ENCODE data around the gene LARGE2. TPM values are rescaled to one million over a fixed set of nuclear protein-coding genes. Genes with fewer than 3 reads are reported as not detected.
A peak's percentile ranks its signal among the peaks of the same experiment; 100 is the strongest.

Gene LARGE2
- total RNA-seq = 10 to 100 TPM; 12.2 to 14.5 TPM

DNA sequence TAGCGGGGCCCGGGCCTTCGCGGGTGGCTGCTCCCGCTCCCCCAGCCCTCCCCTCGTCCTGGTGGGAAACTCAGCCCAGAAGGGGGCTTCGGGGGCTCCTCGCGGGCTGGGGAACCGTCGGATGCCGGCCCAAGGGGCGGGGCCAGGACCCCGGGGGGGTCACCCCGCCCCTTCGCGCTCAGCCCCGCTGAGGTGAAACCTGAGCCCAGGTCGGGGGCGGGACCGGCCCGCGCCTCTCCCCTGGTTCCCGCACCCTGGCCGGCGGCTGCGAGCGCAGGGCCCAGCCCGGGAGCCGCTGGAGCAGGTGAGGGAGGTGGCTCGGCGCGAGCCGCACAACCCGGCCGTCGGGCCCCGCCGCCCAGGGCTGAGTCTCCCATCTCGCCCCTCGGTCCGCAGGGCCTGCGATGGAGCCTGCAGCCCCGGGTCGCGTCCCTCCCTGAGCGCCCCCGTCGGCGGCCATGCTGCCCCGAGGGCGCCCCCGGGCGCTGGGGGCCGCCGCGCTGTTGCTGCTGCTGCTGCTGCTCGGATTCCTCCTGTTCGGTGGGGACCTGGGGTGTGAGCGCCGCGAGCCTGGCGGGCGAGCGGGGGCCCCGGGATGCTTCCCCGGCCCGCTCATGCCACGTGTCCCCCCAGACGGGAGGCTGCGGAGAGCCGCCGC lies at the start of gene LARGE2:
Gene LARGE2, plus strand, starts transcription at position 232 of the 658 bp plus-strand sequence. Its CDS starts 227 bp downstream, at position 459.
- intact Hi-C loops (cut with DNase I) = no loop called here
- TF ChIP-seq POLR2A (IDR thresholded peaks at IDR 0.05) = peak in 1 of 3 donors; percentile 57
- TF ChIP-seq, protein P1, sequence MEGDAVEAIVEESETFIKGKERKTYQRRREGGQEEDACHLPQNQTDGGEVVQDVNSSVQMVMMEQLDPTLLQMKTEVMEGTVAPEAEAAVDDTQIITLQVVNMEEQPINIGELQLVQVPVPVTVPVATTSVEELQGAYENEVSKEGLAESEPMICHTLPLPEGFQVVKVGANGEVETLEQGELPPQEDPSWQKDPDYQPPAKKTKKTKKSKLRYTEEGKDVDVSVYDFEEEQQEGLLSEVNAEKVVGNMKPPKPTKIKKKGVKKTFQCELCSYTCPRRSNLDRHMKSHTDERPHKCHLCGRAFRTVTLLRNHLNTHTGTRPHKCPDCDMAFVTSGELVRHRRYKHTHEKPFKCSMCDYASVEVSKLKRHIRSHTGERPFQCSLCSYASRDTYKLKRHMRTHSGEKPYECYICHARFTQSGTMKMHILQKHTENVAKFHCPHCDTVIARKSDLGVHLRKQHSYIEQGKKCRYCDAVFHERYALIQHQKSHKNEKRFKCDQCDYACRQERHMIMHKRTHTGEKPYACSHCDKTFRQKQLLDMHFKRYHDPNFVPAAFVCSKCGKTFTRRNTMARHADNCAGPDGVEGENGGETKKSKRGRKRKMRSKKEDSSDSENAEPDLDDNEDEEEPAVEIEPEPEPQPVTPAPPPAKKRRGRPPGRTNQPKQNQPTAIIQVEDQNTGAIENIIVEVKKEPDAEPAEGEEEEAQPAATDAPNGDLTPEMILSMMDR (IDR thresholded peaks at IDR 0.05) = no peak
- no peaks in the 10 kb centered on the region for H3K27me3 ChIP-seq
- ATAC-seq (peak; percentile 65), DNase-seq (peak; percentile 85 to 88 (median 86))
- H3K27ac ChIP-seq = peak within 1 kb of the TSS; percentile 90 to 97 (median 96)
- 0% methylated on average over 57 of the region's 73 CpGs; no CpG with 5 or more reads in 1 of the 2 donors for WGBS, 2 donors
- peaks cover 42% of the 10 kb centered on the region for H3K4me1 ChIP-seq
- H3K9me3 ChIP-seq = no peaks in the 10 kb centered on the region
- H3K36me3 ChIP-seq (replicated peaks in 1 of 2; ENCODE audit: insufficient read depth in 1 of 2, low read depth in 2 of 2) = no peaks in the 10 kb centered on the region
- H3K4me3 ChIP-seq = peak within 1 kb of the TSS; percentile 9 to 57

DNA sequence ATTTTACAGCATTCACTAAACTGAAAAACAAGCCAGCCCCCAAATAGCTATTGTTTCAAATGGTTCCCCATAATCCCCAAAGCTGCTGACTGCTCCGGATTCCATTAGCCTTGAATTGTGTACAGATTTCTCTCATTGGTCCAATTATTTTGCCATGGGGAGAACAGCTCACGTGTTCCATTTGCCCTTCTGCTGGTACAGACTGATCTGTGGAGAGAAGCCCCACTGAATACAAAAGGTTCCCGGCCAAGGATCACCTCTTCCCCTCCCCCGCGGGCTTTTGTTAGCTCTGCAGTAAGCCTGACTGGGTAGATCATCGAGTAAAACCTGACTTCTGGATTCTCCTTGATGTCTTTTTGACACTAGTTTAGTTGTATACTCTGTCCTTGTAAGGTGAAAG lies 46.1 kb upstream of the LARGE2 start:
- H3K9me3 ChIP-seq = no peaks in the 10 kb centered on the region
- no peak overlapping the region for H3K4me3 ChIP-seq
- H3K27me3 ChIP-seq = no peaks in the 10 kb centered on the region
- no peak for TF ChIP-seq POLR2A (IDR thresholded peaks at IDR 0.05)
- TF ChIP-seq, protein P1 (IDR thresholded peaks at IDR 0.05) = no peak
- no peaks in the 10 kb centered on the region for H3K4me1 ChIP-seq
- no peak for ATAC-seq
- H3K27ac ChIP-seq = no peak overlapping the region
- DNase-seq = no peak
- H3K36me3 ChIP-seq (replicated peaks in 1 of 2; ENCODE audit: insufficient read depth in 1 of 2, low read depth in 2 of 2) = peaks cover 6 to 20% of the 10 kb centered on the region in 2 donors
- WGBS, 2 donors = 59 to 69% methylated on average over 6 of the region's 6 CpGs
- intact Hi-C loops (cut with DNase I) = loop anchor here (10.0 kb wide), 1 partner anchor 128 kb away; no protein-coding TSS in a partner anchor

- intact Hi-C loops (cut with DNase I) = loop anchor here (10.0 kb wide), 1 partner anchor 128 kb away; no protein-coding TSS in a partner anchor
- no peak for TF ChIP-seq POLR2A (IDR thresholded peaks at IDR 0.05)
- TF ChIP-seq, protein P1 (IDR thresholded peaks at IDR 0.05) = no peak
- Histone ChIP-seq H3K27me3 (no peaks in the 10 kb centered on the region), H3K9me3 (no peaks in the 10 kb centered on the region), H3K36me3 (replicated peaks in 1 of 2; ENCODE audit: insufficient read depth in 1 of 2, low read depth in 2 of 2) (peaks cover 0 to 19% of the 10 kb centered on the region in 2 donors), H3K27ac (no peak overlapping the region), H3K4me1 (no peaks in the 10 kb centered on the region), H3K4me3 (no peak overlapping the region)
- no peak for ATAC-seq
- WGBS, 2 donors = 85 to 87% methylated on average over 8 of the region's 8 CpGs
- no peak for DNase-seq
Measured at GRCh38 chr11:45877221-45877620, 45.2 kb upstream of the LARGE2 start.

GRCh38 chr11:45877845-45878244 lies 44.6 kb upstream of the LARGE2 start:
- Histone ChIP-seq H3K36me3 (replicated peaks in 1 of 2; ENCODE audit: insufficient read depth in 1 of 2, low read depth in 2 of 2) (peaks cover 0 to 19% of the 10 kb centered on the region in 2 donors), H3K4me3 (no peak overlapping the region)
- TF ChIP-seq, protein P1 (IDR thresholded peaks at IDR 0.05) = no peak
- no peak for TF ChIP-seq POLR2A (IDR thresholded peaks at IDR 0.05)

More at GRCh38 chr11:45877845-45878244, 44.6 kb upstream of the LARGE2 start:
- DNase-seq (no peak), ATAC-seq (no peak)
- intact Hi-C loops (cut with DNase I) = loop anchor here (10.0 kb wide), 1 partner anchor 127 kb away; no protein-coding TSS in a partner anchor
- Histone ChIP-seq H3K9me3 (no peaks in the 10 kb centered on the region), H3K27me3 (no peaks in the 10 kb centered on the region), H3K4me1 (no peaks in the 10 kb centered on the region), H3K27ac (no peak overlapping the region)
- 60 to 84% methylated on average over 3 of the region's 3 CpGs for WGBS, 2 donors
